GM13976 (cell line): ENCODE data around the gene CDC42EP5.
"Not testable (repeated sequence)": the region's sequence is repeated elsewhere in the genome, so short reads cannot be mapped to it uniquely, and the experiment has no call there.

Source experiments
- DNase-seq: peaks from one replicate; pipeline ENCODE4 v3.0.0; 2012; ENCODE audit warnings: low spot score
- CTCF ChIP-seq: IDR thresholded peaks from 2 replicates; pipeline ENCODE4 v1.5.1; 2012; ENCODE audit warnings: borderline replicate concordance, mild to moderate bottlenecking; ENCODE audit not compliant: insufficient read depth; ENCODE audit errors: extremely low read depth, missing control alignments, control extremely low read depth
- in situ Hi-C: fragments of 300-500 bp; cut with MboI; formaldehyde crosslinking; loops from one replicate; pipeline ENCODE4 v1.12.0; 2022; ENCODE audit warnings: low sequenced_read_pairs, mixed read lengths, inconsistent platforms; ENCODE audit not compliant: unreplicated experiment

Gene CDC42EP5

DNA sequence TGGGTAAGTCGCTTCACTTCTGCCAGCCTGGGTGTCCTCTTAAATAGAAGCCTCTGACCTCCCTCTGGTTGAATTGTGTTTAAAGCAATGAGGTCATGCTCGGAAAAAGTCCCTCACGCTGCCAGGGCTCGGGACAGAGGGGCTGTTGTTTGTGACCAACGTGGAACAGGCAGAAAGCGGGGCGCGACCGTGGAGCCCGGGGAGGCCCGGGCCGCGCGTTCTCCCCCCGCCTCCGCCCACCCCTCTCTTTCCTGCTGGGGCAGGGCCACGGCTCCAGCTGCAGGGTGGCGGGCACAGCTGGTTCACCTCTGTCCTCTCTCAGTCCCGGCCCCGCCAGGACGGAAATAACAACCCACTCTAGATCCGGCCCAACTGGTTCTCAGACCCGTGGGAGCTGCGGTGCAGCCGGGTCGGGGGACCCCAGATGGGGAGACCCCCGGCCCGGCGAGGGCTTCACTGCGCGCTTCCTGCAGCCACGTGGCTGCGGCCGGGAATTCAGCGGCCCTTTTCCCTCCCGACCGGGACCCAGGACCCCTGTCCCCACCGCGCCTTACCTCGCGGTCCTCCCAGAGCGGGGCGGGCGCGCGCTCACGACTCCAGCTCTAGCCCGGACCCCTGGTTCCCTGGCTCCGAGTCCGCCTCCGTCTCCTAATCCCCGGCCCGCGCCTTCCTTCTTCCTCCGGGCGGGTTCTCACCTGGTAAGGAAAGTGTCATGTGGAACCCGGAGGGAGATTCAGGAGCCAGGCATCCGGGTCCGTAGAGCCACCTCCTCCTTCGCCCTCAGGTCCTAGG, 1.9 kb downstream of the CDC42EP5 start:
- peak; percentile 62 for DNase-seq
- in situ Hi-C loops: no loop called here
- no peak for TF ChIP-seq CTCF

GRCh38 chr19:54470276-54470887, 2.7 kb downstream of the CDC42EP5 start:
- no peak for DNase-seq
- in situ Hi-C loops: no loop called here
- no peak for TF ChIP-seq CTCF

- no peak for DNase-seq
- TF ChIP-seq CTCF: no peak
- in situ Hi-C loops: no loop called here
Observed at GRCh38 chr19:54469496-54469934, 3.6 kb downstream of the CDC42EP5 start.

DNA sequence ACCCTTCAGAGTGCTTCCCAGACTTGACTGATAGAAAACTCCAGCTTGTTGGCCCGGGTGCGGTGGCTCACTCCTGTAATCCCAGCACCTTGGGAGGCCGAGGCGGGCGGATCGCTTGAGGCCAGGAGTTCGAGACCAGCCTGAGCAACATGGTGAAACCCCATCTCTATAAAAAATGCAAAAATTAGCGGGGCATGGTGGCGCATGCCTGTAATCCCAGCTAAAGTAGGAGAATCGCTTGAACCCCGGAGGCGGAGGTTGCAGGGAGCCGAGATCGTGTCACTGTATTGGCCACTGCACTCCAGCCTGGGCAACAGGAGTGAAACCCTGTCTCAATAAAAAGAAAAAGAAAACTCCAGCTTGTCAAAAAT, 7.0 kb downstream of the CDC42EP5 start:
- in situ Hi-C loops, DNase-seq: not testable (repeated sequence)

- in situ Hi-C loops: no loop called here
- no peak for TF ChIP-seq CTCF
- no peak for DNase-seq
Observed at GRCh38 chr19:54465426-54466109, 7.5 kb downstream of the CDC42EP5 start.

- TF ChIP-seq CTCF: no peak
- in situ Hi-C loops: no loop called here
- peak; percentile 92 for DNase-seq
Observed at GRCh38 chr19:54464630-54465425, 8.3 kb downstream of the CDC42EP5 start.
